ENCODE data around the gene PARPBP.
"Not testable (repeated sequence)": the region's sequence is repeated elsewhere in the genome, so short reads cannot be mapped to it uniquely, and the experiment has no call there.

- TF ChIP-seq CTCF (IDR thresholded peaks at IDR 0.05; ENCODE audit: poor library complexity, severe bottlenecking); EZH2 (IDR thresholded peaks at IDR 0.05; ENCODE audit: borderline replicate concordance, insufficient read depth, low read length, poor library complexity, severe bottlenecking): not testable (repeated sequence)
These were observed 30.7 kb upstream of the PARPBP start for GRCh38 chr12:102089228-102089835.
